MCF 10A (cell line): Measurements from ENCODE around the gene KPNB1. TPM values are rescaled to one million over a fixed set of nuclear protein-coding genes. Genes with fewer than 3 reads are reported as not detected.
"Not testable (repeated sequence)": the region's sequence is repeated elsewhere in the genome, so short reads cannot be mapped to it uniquely, and the experiment has no call there.

ENCODE experiments used
- BruUV-seq: library from RNA; stranded (reverse); fragments of 400-500 nt; replicated peaks from 2 replicates; lab custom pipeline; 2021; lab: Mats Ljungman, UMichigan
- CTCF ChIA-PET: fragments of 300-600 bp; sonication (Branson Sonifier 250); formaldehyde crosslinking; extraction: SDS; loops from one replicate; lab custom pipeline; 2021; ENCODE audit warnings: antibody characterized with exemption, inconsistent platforms; lab: Yijun Ruan, JAX
- POLR2A ChIA-PET: fragments of 300-600, 350-650 bp; sonication (Branson Sonifier 250); formaldehyde crosslinking; extraction: SDS; loops from one replicate; lab custom pipeline; 2020; ENCODE audit warnings: antibody characterized with exemption, inconsistent platforms; lab: Yijun Ruan, JAX
- DNase-seq: peaks from one replicate; pipeline ENCODE4 v3.0.0-alpha.2; 2018; ENCODE audit not compliant: unreplicated experiment
- H3K27ac Mint-ChIP-seq: one replicate; pipeline ENCODE4 v1.8.0; 2022; ENCODE audit warnings: mild to moderate bottlenecking, low read depth, mixed read lengths; ENCODE audit not compliant: unreplicated experiment
- H3K27me3 Mint-ChIP-seq: one replicate; pipeline ENCODE4 v1.8.0; 2022; ENCODE audit warnings: mixed read lengths; ENCODE audit not compliant: insufficient read depth, unreplicated experiment
- H3K36me3 Mint-ChIP-seq: one replicate; pipeline ENCODE4 v1.8.0; 2022; ENCODE audit warnings: mild to moderate bottlenecking, moderate library complexity, mixed read lengths; ENCODE audit not compliant: insufficient read depth, unreplicated experiment
- H3K4me1 Mint-ChIP-seq: one replicate; pipeline ENCODE4 v1.8.0; 2022; ENCODE audit warnings: mixed read lengths; ENCODE audit not compliant: insufficient read depth, unreplicated experiment
- H3K4me3 Mint-ChIP-seq: one replicate; pipeline ENCODE4 v1.8.0; 2022; ENCODE audit warnings: mild to moderate bottlenecking, moderate library complexity, mixed read lengths; ENCODE audit not compliant: unreplicated experiment
- H3K9me3 Mint-ChIP-seq: one replicate; pipeline ENCODE4 v1.8.0; 2022; ENCODE audit warnings: mixed read lengths; ENCODE audit not compliant: unreplicated experiment
- CTCF ChIP-seq: fragments of 200-600 bp; IDR thresholded peaks from one replicate; pipeline ENCODE4 v1.8.0; 2022; ENCODE audit warnings: antibody characterized with exemption, mild to moderate bottlenecking; ENCODE audit not compliant: unreplicated experiment
- intact Hi-C: fragments of 100-400 bp; cut with micrococcal nuclease; formaldehyde crosslinking; loops from 2 replicates; pipeline ENCODE4 v1.14.1; 2022
- total RNA-seq: library from RNA; stranded (reverse); gene quantifications from 2 replicates; pipeline ENCODE4 v1.2.3, GENCODE V29; 2022

KPNB1 gene
- total RNA-seq, 1 experiment from 2014 or later, result 609 TPM

- BruUV-seq, result no TSS peak
- no peaks in the 10 kb centered on the region for H3K27me3 Mint-ChIP-seq
- no peaks in the 10 kb centered on the region for H3K9me3 Mint-ChIP-seq
- intact Hi-C loops, result no loop called here
- H3K4me1 Mint-ChIP-seq, result peaks cover 15% of the 10 kb centered on the region
- H3K27ac Mint-ChIP-seq, result no peak overlapping the region
- H3K4me3 Mint-ChIP-seq, result no peak overlapping the region
- TF ChIP-seq CTCF, result no peak
- no peak for DNase-seq
- ChIA-PET CTCF (interaction anchor here (0.6 kb wide), 1 partner anchor 181 kb away, joined by 3 read pairs; no protein-coding TSS in a partner anchor), POLR2A (no interaction called here)
- peaks cover 87% of the 10 kb centered on the region for H3K36me3 Mint-ChIP-seq
Measured at GRCh38 chr17:47682138-47682537, 32.4 kb downstream of the KPNB1 start.

- BruUV-seq, H3K9me3 Mint-ChIP-seq, H3K27me3 Mint-ChIP-seq, H3K4me3 Mint-ChIP-seq, DNase-seq, H3K27ac Mint-ChIP-seq, intact Hi-C loops: not testable (repeated sequence)
- Mint-ChIP-seq H3K4me1 (peaks cover 15% of the 10 kb centered on the region), H3K36me3 (peaks cover 81% of the 10 kb centered on the region)
- POLR2A ChIA-PET, result interaction anchor here (0.6 kb wide), 1 partner anchor 117 kb away, joined by 4 read pairs; no protein-coding TSS in a partner anchor
- CTCF ChIA-PET, result interaction anchor here (0.6 kb wide), 1 partner anchor 181 kb away, joined by 3 read pairs; no protein-coding TSS in a partner anchor
Measured at GRCh38 chr17:47682727-47683126, 33.0 kb downstream of the KPNB1 start.

GRCh38 chr17:47684025-47684424 is 34.3 kb downstream of the KPNB1 start:
- POLR2A ChIA-PET, result interaction anchor here (1.4 kb wide), 1 partner anchor 34 kb away, joined by 4 read pairs; the partner anchor contains the start of gene KPNB1
- Mint-ChIP-seq H3K9me3 (no peaks in the 10 kb centered on the region), H3K4me3 (no peak overlapping the region), H3K36me3 (peaks cover 71% of the 10 kb centered on the region), H3K27ac (no peak overlapping the region), H3K4me1 (peaks cover 15% of the 10 kb centered on the region), H3K27me3 (no peaks in the 10 kb centered on the region)
- intact Hi-C loops, result no loop called here
- no TSS peak for BruUV-seq
- no peak for DNase-seq
- no peak for TF ChIP-seq CTCF
- CTCF ChIA-PET, result interaction anchor here (0.6 to 1.2 kb wide), 3 partner anchors 15 to 127 kb away, joined by 3 to 4 read pairs (median 3); no protein-coding TSS in a partner anchor

- BruUV-seq, result no TSS peak
- intact Hi-C loops, result no loop called here
- H3K27ac Mint-ChIP-seq, result no peak overlapping the region
- ChIA-PET CTCF (interaction anchor here (1.2 kb wide), 1 partner anchor 15 kb away, joined by 3 read pairs; no protein-coding TSS in a partner anchor), POLR2A (interaction anchor here (0.8 to 1.4 kb wide), 3 partner anchors 11 to 35 kb away, joined by 3 to 4 read pairs (median 3); partner anchors contain the start of gene KPNB1)
- H3K36me3 Mint-ChIP-seq, result peaks cover 64% of the 10 kb centered on the region
- H3K4me3 Mint-ChIP-seq, result no peak overlapping the region
- no peaks in the 10 kb centered on the region for H3K27me3 Mint-ChIP-seq
- no peak for DNase-seq
- peaks cover 15% of the 10 kb centered on the region for H3K4me1 Mint-ChIP-seq
- TF ChIP-seq CTCF, result no peak
- H3K9me3 Mint-ChIP-seq, result no peaks in the 10 kb centered on the region
Measured at GRCh38 chr17:47684535-47685193, 34.9 kb downstream of the KPNB1 start.
